ENCODE results near the gene GATC. TPM values are rescaled to one million over a fixed set of nuclear protein-coding genes. Genes with fewer than 3 reads are reported as not detected.
"Not testable (repeated sequence)": the region's sequence is repeated elsewhere in the genome, so short reads cannot be mapped to it uniquely, and the experiment has no call there.

Gene GATC
- total RNA-seq, 2 experiments from 2014 or later = 32.2 to 39.3 TPM

DNA sequence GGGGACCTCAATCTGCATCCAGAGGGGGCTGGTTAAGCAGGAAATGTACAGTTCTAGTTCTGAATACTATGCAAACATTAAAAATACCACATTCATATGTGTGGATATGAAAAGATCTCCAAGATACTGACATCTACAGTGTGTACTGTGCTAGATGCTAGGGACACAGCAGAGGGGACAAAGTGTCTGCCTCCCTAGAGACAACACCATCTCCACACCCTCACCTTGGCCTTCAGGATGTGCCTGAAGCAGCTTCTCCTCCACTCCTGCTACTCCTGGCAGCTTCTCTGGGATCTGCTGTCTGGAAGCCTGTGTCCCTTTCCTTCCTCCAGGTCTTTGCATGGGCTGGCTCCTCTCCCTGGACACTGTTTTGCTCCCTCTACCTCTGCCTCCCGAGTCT lies 34.0 kb downstream of the GATC start:
- CTCF ChIA-PET = no interaction called here
- TF ChIP-seq, protein P1, sequence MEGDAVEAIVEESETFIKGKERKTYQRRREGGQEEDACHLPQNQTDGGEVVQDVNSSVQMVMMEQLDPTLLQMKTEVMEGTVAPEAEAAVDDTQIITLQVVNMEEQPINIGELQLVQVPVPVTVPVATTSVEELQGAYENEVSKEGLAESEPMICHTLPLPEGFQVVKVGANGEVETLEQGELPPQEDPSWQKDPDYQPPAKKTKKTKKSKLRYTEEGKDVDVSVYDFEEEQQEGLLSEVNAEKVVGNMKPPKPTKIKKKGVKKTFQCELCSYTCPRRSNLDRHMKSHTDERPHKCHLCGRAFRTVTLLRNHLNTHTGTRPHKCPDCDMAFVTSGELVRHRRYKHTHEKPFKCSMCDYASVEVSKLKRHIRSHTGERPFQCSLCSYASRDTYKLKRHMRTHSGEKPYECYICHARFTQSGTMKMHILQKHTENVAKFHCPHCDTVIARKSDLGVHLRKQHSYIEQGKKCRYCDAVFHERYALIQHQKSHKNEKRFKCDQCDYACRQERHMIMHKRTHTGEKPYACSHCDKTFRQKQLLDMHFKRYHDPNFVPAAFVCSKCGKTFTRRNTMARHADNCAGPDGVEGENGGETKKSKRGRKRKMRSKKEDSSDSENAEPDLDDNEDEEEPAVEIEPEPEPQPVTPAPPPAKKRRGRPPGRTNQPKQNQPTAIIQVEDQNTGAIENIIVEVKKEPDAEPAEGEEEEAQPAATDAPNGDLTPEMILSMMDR (IDR thresholded peaks at IDR 0.05) = no peak
- H3K9me3 Mint-ChIP-seq = no peaks in the 10 kb centered on the region
- peaks cover 9% of the 10 kb centered on the region for H3K4me1 Mint-ChIP-seq (ENCODE audit: low read depth)
- H3K27ac Mint-ChIP-seq = no peak overlapping the region
- H3K4me3 Mint-ChIP-seq = no peak overlapping the region
- intact Hi-C loops (cut with micrococcal nuclease) = no loop called here
- DNase-seq (no peak), ATAC-seq (no peak)
- POLR2A ChIA-PET = interaction anchor here (0.7 to 3.4 kb wide), 3 partner anchors 10 to 17 kb away, joined by 3 to 19 read pairs (median 4); partner anchors contain the start of genes DYNLL1 and SRSF9
- H3K27me3 Mint-ChIP-seq = no peaks in the 10 kb centered on the region
- H3K36me3 Mint-ChIP-seq (ENCODE audit: low read depth) = peaks cover 2% of the 10 kb centered on the region

DNA sequence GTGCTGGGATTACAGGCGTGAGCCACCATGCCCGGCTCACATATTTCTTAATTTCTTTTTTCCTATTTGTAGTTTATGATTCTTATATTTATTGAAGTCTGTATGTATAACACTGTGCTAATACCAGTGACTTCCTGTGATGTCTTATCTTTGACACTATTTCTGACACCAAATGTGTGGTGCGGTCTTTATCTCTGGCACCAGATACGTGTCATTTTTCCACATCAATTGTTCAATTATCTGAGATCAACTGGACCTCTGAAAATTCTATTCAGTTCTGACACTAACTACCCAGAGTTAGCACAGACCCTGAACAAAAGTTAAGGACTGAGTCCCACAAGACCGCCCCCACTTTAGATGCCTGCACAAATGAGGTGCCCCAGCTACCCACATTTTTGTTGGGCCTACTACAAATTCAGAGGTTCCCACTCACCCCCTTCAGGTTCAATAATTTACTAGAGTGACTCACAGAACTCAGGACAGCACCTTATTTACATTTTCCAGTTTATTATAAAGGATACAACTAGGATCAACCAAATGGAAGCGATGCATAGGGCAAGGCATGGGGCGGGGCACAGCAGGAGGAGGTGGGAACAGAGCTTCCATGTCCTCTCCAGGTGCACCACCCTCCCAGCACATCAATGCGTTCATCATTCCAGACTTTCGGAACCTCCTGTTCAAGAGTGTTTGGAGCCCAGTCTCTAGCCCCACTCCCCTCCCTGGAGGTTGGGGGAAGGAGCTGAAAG lies 35.0 kb downstream of the GATC start:
- ChIA-PET CTCF (no interaction called here), POLR2A (interaction anchor here (3.4 kb wide), 1 partner anchor 11 kb away, joined by 19 read pairs; the partner anchor contains the start of gene SRSF9)
- Mint-ChIP-seq H3K27ac (peak overlapping the region; percentile 49), H3K4me3 (no peak overlapping the region), H3K27me3 (no peaks in the 10 kb centered on the region), H3K9me3 (no peaks in the 10 kb centered on the region), H3K4me1 (ENCODE audit: low read depth) (peaks cover 9% of the 10 kb centered on the region), H3K36me3 (ENCODE audit: low read depth) (peaks cover 2% of the 10 kb centered on the region)
- DNase-seq (no peak), ATAC-seq (peak; percentile 42)
- intact Hi-C loops (cut with micrococcal nuclease) = no loop called here
- TF ChIP-seq, protein P1 (IDR thresholded peaks at IDR 0.05) = no peak

DNA sequence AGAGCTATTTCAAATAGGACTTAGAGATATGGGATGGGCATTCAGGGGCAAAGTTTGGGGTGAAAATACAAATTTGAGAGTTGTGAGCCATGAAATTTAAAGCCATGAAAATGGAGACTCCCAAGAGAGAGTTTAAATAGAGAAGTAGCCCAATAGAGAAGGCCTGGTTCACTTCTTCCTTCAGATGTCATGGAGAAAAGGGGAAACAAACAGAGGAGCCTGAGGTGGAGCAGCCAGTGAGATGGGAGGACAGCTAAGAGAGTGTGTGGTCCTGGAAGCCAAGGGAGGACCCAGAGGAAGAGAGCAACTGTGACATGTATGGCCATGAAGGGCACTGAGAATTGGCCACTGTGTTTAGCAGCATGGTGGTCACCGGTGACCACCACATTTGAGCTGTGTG lies 37.4 kb downstream of the GATC start:
- intact Hi-C loops (cut with micrococcal nuclease) = no loop called here
- TF ChIP-seq, protein P1 (IDR thresholded peaks at IDR 0.05) = no peak
- Mint-ChIP-seq H3K4me3 (no peak overlapping the region), H3K27ac (no peak overlapping the region), H3K4me1 (ENCODE audit: low read depth) (peaks cover 9% of the 10 kb centered on the region), H3K36me3 (ENCODE audit: low read depth) (peaks cover 2% of the 10 kb centered on the region), H3K27me3 (no peaks in the 10 kb centered on the region), H3K9me3 (no peaks in the 10 kb centered on the region)
- POLR2A ChIA-PET = no interaction called here
- ATAC-seq = no peak
- no peak for DNase-seq
- CTCF ChIA-PET = interaction anchor here (0.9 to 1.3 kb wide), 3 partner anchors 9 to 29 kb away, joined by 3 to 4 read pairs (median 3); no protein-coding TSS in a partner anchor

DNA sequence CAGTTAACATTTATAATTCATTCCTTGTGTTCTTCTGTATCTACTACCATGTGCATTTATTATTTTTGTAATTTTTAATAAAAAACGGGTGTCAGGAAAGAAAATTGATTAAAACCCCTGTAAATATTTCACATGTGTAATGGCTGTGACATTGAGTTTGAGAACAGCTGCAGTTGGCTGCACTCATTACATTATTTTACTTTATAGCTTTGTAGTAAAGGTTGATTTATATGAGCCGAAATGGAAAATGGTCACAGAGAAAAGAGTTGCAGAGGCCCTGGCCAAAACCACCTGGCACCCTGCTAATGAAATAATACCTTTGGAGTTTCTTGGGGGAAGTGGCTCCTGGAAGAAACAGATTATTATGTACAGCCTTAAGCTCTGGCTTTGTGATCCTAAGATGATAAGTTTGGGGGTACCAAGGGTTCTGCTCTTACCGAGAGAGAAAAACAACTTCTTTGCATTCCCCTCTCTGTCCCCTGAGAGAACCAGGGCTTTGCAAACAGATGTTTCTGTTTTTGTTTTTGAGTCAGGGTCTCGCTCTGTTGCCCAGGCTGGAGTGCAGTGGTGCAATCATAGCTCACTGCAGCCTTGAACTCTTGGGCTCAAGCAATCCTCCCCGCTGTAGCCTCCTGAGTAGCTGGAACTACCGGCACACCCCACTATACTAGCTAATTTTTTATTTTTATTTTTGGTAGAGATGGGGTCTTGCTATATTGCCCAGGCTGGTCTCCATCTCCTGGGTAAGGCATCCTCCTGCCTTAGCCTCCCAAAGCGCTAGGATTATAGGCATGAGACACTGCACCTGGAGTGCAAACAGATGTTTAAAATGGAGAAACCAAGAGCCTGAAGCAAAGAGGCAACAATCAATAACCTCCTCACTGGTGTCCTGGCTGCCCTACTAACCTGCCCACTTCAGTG lies 40.0 kb downstream of the GATC start:
- Mint-ChIP-seq H3K9me3 (no peaks in the 10 kb centered on the region), H3K27me3 (no peaks in the 10 kb centered on the region), H3K4me3 (no peak overlapping the region), H3K4me1 (ENCODE audit: low read depth) (peaks cover 2% of the 10 kb centered on the region), H3K27ac (no peak overlapping the region), H3K36me3 (ENCODE audit: low read depth) (peaks cover 2% of the 10 kb centered on the region)
- TF ChIP-seq, protein P1 (IDR thresholded peaks at IDR 0.05) = no peak
- DNase-seq = no peak
- intact Hi-C loops (cut with micrococcal nuclease) = no loop called here
- POLR2A ChIA-PET = interaction anchor here (1.2 kb wide), 2 partner anchors 10 to 11 kb away, joined by 3 read pairs; partner anchors contain the start of gene DYNLL1
- ATAC-seq = no peak
- CTCF ChIA-PET = interaction anchor here (0.9 kb wide), 1 partner anchor 16 kb away, joined by 3 read pairs; no protein-coding TSS in a partner anchor

DNA sequence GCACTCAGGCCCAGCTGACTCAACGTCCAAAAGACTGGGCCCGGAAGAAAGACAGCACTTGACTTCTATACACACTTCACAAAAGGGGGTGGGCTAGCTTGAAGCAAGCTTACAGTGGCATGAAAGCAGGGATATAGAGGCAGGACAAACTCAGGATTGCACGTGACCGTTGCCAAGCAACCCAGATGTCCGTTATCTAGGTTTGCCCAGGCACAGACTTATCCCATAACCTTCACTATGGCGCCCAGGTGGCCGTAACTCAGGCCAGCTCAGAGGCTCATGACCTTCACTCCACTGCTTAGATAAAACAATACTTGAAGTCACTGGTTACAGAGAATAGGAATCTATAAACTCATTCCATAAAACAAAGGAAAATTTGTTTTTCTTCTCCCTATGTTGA lies 41.3 kb downstream of the GATC start:
- H3K27ac Mint-ChIP-seq; H3K27me3 Mint-ChIP-seq; H3K4me3 Mint-ChIP-seq; DNase-seq; H3K9me3 Mint-ChIP-seq; CTCF ChIA-PET; ATAC-seq; H3K36me3 Mint-ChIP-seq (ENCODE audit: low read depth); intact Hi-C loops (cut with micrococcal nuclease); H3K4me1 Mint-ChIP-seq (ENCODE audit: low read depth): not testable (repeated sequence)
- POLR2A ChIA-PET = interaction anchor here (0.7 kb wide), 1 partner anchor 8 kb away, joined by 3 read pairs; the partner anchor contains the start of gene DYNLL1

Measured in activated CD8-positive, alpha-beta T cell treated with anti-CD3 and anti-CD28 coated beads for 36 hours (primary cell).